Neural cell (in vitro differentiated cells): ENCODE measurements around the gene GALK1. TPM values are rescaled to one million over a fixed set of nuclear protein-coding genes. Genes with fewer than 3 reads are reported as not detected.

ENCODE experiments used
- H2AFZ ChIP-seq: fragments of 200-600, 300-800 bp; sonication (generic), shearing (Covaris generic); 2 replicates; pipeline ENCODE4 v1.6.0; 2014; ENCODE audit warnings: low read depth, mild to moderate bottlenecking, antibody characterized with exemption, low read length, moderate library complexity
- H3F3A ChIP-seq: fragments of 200-600 bp; shearing (Covaris generic); 2 replicates; pipeline ENCODE4 v1.6.1; 2016; ENCODE audit warnings: mild to moderate bottlenecking, moderate library complexity, mixed read lengths, antibody characterized with exemption, low read length; ENCODE audit not compliant: insufficient read depth, poor library complexity, severe bottlenecking
- H3K27ac ChIP-seq: fragments of 200-600, 300-800 bp; sonication (generic), shearing (Covaris generic); 2 replicates; pipeline ENCODE4 v1.5.1; 2014; ENCODE audit warnings: mild to moderate bottlenecking, low read length, moderate library complexity
- H3K27me3 ChIP-seq: fragments of 300-800, 200-600 bp; sonication (generic), shearing (Covaris generic); 2 replicates; pipeline ENCODE4 v1.6.0; 2014; ENCODE audit warnings: mild to moderate bottlenecking, low read depth, low read length, moderate library complexity; ENCODE audit not compliant: insufficient read depth
- H3K36me3 ChIP-seq: fragments of 300-800, 200-600 bp; sonication (generic), shearing (Covaris generic); 2 replicates; pipeline ENCODE4 v1.5.1; 2014; ENCODE audit warnings: mild to moderate bottlenecking, antibody characterized with exemption, low read length, moderate library complexity; ENCODE audit not compliant: insufficient read depth
- H3K4me2 ChIP-seq: fragments of 300-800, 200-600 bp; sonication (generic), shearing (Covaris generic); 2 replicates; pipeline ENCODE4 v1.6.0; 2014; ENCODE audit warnings: mild to moderate bottlenecking, low read length
- H3K4me3 ChIP-seq: fragments of 300-800, 200-600 bp; sonication (generic), shearing (Covaris generic); 2 replicates; pipeline ENCODE4 v1.5.1; 2014; ENCODE audit warnings: mild to moderate bottlenecking, low read length, moderate library complexity
- H3K79me2 ChIP-seq: fragments of 200-600 bp; shearing (Covaris generic); replicated peaks from 2 replicates; pipeline ENCODE4 v1.6.0; 2014; ENCODE audit warnings: mild to moderate bottlenecking, low read length, moderate library complexity; ENCODE audit not compliant: insufficient read depth
- H3K9ac ChIP-seq: fragments of 300-800, 200-600 bp; sonication (generic), shearing (Covaris generic); 2 replicates; pipeline ENCODE4 v1.6.1; 2016; ENCODE audit warnings: mild to moderate bottlenecking, low read length, mixed read lengths
- H3K9me2 ChIP-seq: fragments of 200-600 bp; shearing (Covaris generic); 2 replicates; pipeline ENCODE4 v1.6.1; 2016; ENCODE audit warnings: mild to moderate bottlenecking, low read length, mixed read lengths; ENCODE audit not compliant: insufficient read depth
- H3K9me3 ChIP-seq: fragments of 200-600, 300-800 bp; sonication (generic), shearing (Covaris generic); 2 replicates; pipeline ENCODE4 v1.6.1; 2016; ENCODE audit warnings: mild to moderate bottlenecking, mixed run types, low read length, moderate library complexity, mixed read lengths
- H4K20me1 ChIP-seq: fragments of 200-600 bp; shearing (Covaris generic); 2 replicates; pipeline ENCODE4 v1.6.1; 2016; ENCODE audit warnings: mild to moderate bottlenecking, mixed run types; ENCODE audit not compliant: insufficient read depth
- CTCF ChIP-seq: fragments of 450-650 bp; IDR thresholded peaks from 2 replicates; pipeline ENCODE4 v1.5.1; 2014; ENCODE audit warnings: antibody characterized with exemption, mild to moderate bottlenecking, moderate library complexity; ENCODE audit not compliant: poor library complexity, severe bottlenecking
- EP300 ChIP-seq: fragments of 450-650 bp; conservative IDR thresholded peaks from 2 replicates; pipeline ENCODE4 v1.6.1; 2014; ENCODE audit warnings: antibody characterized with exemption, mild to moderate bottlenecking, moderate library complexity; ENCODE audit not compliant: poor library complexity, severe bottlenecking
- EZH2 ChIP-seq: fragments of 200-600, 300-800 bp; shearing (Covaris generic), sonication (generic); IDR thresholded peaks from 2 replicates; pipeline ENCODE4 v1.6.1; 2014; ENCODE audit warnings: antibody characterized with exemption, low read length, borderline replicate concordance, mild to moderate bottlenecking; ENCODE audit not compliant: insufficient read depth, poor library complexity, severe bottlenecking
- MXI1 ChIP-seq: fragments of 450-650 bp; conservative IDR thresholded peaks from 2 replicates; pipeline ENCODE4 v1.6.1; 2014; ENCODE audit warnings: antibody characterized with exemption, mild to moderate bottlenecking; ENCODE audit not compliant: poor library complexity, severe bottlenecking
- POLR2AphosphoS5 ChIP-seq: IDR thresholded peaks from 2 replicates; pipeline ENCODE4 v1.6.1; 2012
- RAD21 ChIP-seq: fragments of 450-650 bp; conservative IDR thresholded peaks from 2 replicates; pipeline ENCODE4 v1.6.1; 2014; ENCODE audit warnings: antibody characterized with exemption, mild to moderate bottlenecking, moderate library complexity
- REST ChIP-seq: IDR thresholded peaks from 2 replicates; pipeline ENCODE4 v1.6.1; 2012; ENCODE audit warnings: borderline replicate concordance
- SMC3 ChIP-seq: fragments of 450-650 bp; conservative IDR thresholded peaks from 2 replicates; pipeline ENCODE4 v1.6.1; 2014; ENCODE audit warnings: antibody characterized with exemption, mild to moderate bottlenecking, moderate library complexity; ENCODE audit not compliant: poor library complexity
- TAF1 ChIP-seq: IDR thresholded peaks from 2 replicates; pipeline ENCODE4 v1.6.1; 2012; ENCODE audit warnings: low read depth
- polyA plus RNA-seq: library from polyadenylated mRNA; depleted of rRNA; stranded (reverse); fragments of >200 nt; gene quantifications from 2 replicates; pipeline ENCODE4 v1.2.3, GENCODE V29; 2014

Gene GALK1
- polyA plus RNA-seq, 1 donor from 2014 or later, result 4.8 TPM

GRCh38 chr17:75752405-75752709 lies 12.6 kb downstream of the GALK1 start:
- no peaks in the 10 kb centered on the region for H3K36me3 ChIP-seq
- H3K4me2 ChIP-seq, result no peak overlapping the region
- TF ChIP-seq POLR2AphosphoS5 (no peak), TAF1 (no peak), RAD21 (no peak), SMC3 (no peak), REST (no peak), EZH2 (no peak), CTCF (no peak), EP300 (no peak), MXI1 (no peak)
- no peaks in the 10 kb centered on the region for H3K27me3 ChIP-seq
- H3K27ac ChIP-seq, result no peak overlapping the region
- no peaks in the 10 kb centered on the region for H4K20me1 ChIP-seq
- H3K4me3 ChIP-seq, result no peak overlapping the region
- no peaks in the 10 kb centered on the region for H3F3A ChIP-seq
- H2AFZ ChIP-seq, result no peak overlapping the region
- H3K79me2 ChIP-seq, result no peaks in the 10 kb centered on the region
- no peak overlapping the region for H3K9ac ChIP-seq
- no peaks in the 10 kb centered on the region for H3K9me3 ChIP-seq
- no peaks in the 10 kb centered on the region for H3K9me2 ChIP-seq

- Histone ChIP-seq H3K36me3 (no peaks in the 10 kb centered on the region), H3K9ac (no peak overlapping the region), H3K79me2 (no peaks in the 10 kb centered on the region), H3F3A (no peaks in the 10 kb centered on the region), H3K27me3 (no peaks in the 10 kb centered on the region), H3K9me2 (no peaks in the 10 kb centered on the region), H2AFZ (no peak overlapping the region), H4K20me1 (no peaks in the 10 kb centered on the region), H3K27ac (no peak overlapping the region), H3K4me2 (no peak overlapping the region), H3K9me3 (no peaks in the 10 kb centered on the region), H3K4me3 (no peak overlapping the region)
- no peak for TF ChIP-seq EZH2
- no peak for TF ChIP-seq TAF1
- TF ChIP-seq EP300, result no peak
- no peak for TF ChIP-seq REST
- TF ChIP-seq MXI1, result no peak
- TF ChIP-seq CTCF, result no peak
- no peak for TF ChIP-seq SMC3
- no peak for TF ChIP-seq POLR2AphosphoS5
- no peak for TF ChIP-seq RAD21
Observed at GRCh38 chr17:75751676-75752404, 13.2 kb downstream of the GALK1 start.
